CD4-positive, alpha-beta T cell (primary cell): ENCODE measurements around the gene DNAH1. TPM values are rescaled to one million over a fixed set of nuclear protein-coding genes. Genes with fewer than 3 reads are reported as not detected.

Experiments
- ATAC-seq: fragments of 200-7000 bp; cut with Tn5 transposase; one replicate; pipeline ENCODE4 v1.10.0; 2022; ENCODE audit warnings: mild to moderate bottlenecking; ENCODE audit not compliant: poor library complexity
- CTCF ChIA-PET: fragments of 350-600 bp; sonication (Branson Sonifier 250); formaldehyde crosslinking; loops from one replicate; lab custom pipeline; 2021; ENCODE audit warnings: antibody characterized with exemption, inconsistent platforms; lab: Charles Lee
- POLR2A ChIA-PET: fragments of 350-600 bp; sonication (Branson Sonifier 250); formaldehyde crosslinking; loops from one replicate; lab custom pipeline; 2021; ENCODE audit warnings: antibody characterized with exemption, inconsistent platforms; lab: Charles Lee
- DNase-seq, 14 experiments: peaks; one replicate each; pipeline ENCODE4 v3.0.0-alpha.2; 2013 to 2020; ENCODE audit warnings: mixed read lengths in 2 of 14
- H3K27ac ChIP-seq, 2 donors: one replicate each; pipeline versions ENCODE4 v1.5.1 to v1.7.0; 2013; ENCODE audit warnings: low read length in 2 of 2, low read depth in 1 of 2, mild to moderate bottlenecking in 1 of 2
- H3K27me3 ChIP-seq, 2 experiments: 1 replicate in 1 of 2; 2 replicates in 1 of 2; pipeline versions ENCODE4 v1.6.1 to v1.7.0; 2013; ENCODE audit warnings: low read length in 2 of 2, control low read depth in 1 of 2, mild to moderate bottlenecking in 1 of 2, moderate library complexity in 1 of 2; ENCODE audit not compliant: insufficient read depth in 2 of 2, control insufficient read depth in 1 of 2
- H3K36me3 ChIP-seq: one replicate; pipeline ENCODE4 v1.6.1; 2013; ENCODE audit warnings: low read length, control low read depth; ENCODE audit not compliant: insufficient read depth
- H3K4me1 ChIP-seq: one replicate; pipeline ENCODE4 v1.6.1; 2013; ENCODE audit warnings: low read length, control low read depth; ENCODE audit not compliant: insufficient read depth
- H3K4me3 ChIP-seq: one replicate; pipeline ENCODE4 v1.5.1; 2013; ENCODE audit warnings: mild to moderate bottlenecking, low read length, moderate library complexity
- H3K9me3 ChIP-seq, 2 experiments: 1 replicate in 1 of 2; 2 replicates in 1 of 2; pipeline versions ENCODE4 v1.6.1 to v1.7.0; 2013; ENCODE audit warnings: low read length in 2 of 2, mild to moderate bottlenecking in 2 of 2, control low read depth in 1 of 2, moderate library complexity in 1 of 2; ENCODE audit not compliant: control insufficient read depth in 1 of 2, insufficient read depth in 1 of 2
- H3K27ac Mint-ChIP-seq: one replicate; pipeline ENCODE4 v1.8.0; 2020; ENCODE audit warnings: mixed read lengths
- H3K27me3 Mint-ChIP-seq: one replicate; pipeline ENCODE4 v1.8.0; 2021; ENCODE audit warnings: mixed read lengths
- H3K36me3 Mint-ChIP-seq: one replicate; pipeline ENCODE4 v1.8.0; 2021; ENCODE audit warnings: low read depth, mixed read lengths
- H3K4me1 Mint-ChIP-seq: one replicate; pipeline ENCODE4 v1.8.0; 2021; ENCODE audit warnings: low read depth, mixed read lengths
- H3K4me3 Mint-ChIP-seq: one replicate; pipeline ENCODE4 v1.8.0; 2020; ENCODE audit warnings: mild to moderate bottlenecking, mixed read lengths
- H3K9me3 Mint-ChIP-seq: one replicate; pipeline ENCODE4 v1.8.0; 2020; ENCODE audit warnings: mixed read lengths
- CTCF ChIP-seq: fragments of 200-600 bp; IDR thresholded peaks from one replicate; pipeline ENCODE4 v1.8.0; 2022; ENCODE audit warnings: antibody characterized with exemption, mild to moderate bottlenecking
- intact Hi-C, 2 experiments: fragments of 100-400 bp; cut with DNase I in 1 of 2; cut with micrococcal nuclease in 1 of 2; formaldehyde crosslinking; loops; one replicate each; pipeline versions ENCODE4 v1.15.1 to v1.9.0; 2023 to 2025; cut with DNase I, micrococcal nuclease
- total RNA-seq, 174 experiments: library from RNA in 2 of 174; stranded (reverse) in 2 of 174; gene quantifications; one replicate each; pipeline ENCODE4 v1.2.3 and lab custom pipeline; 2021 to 2026

The DNAH1 gene
- total RNA-seq, 2 experiments from 2014 or later: 49.7 to 50.7 TPM

- H3K27me3 ChIP-seq: no peaks in the 10 kb centered on the region
- DNase-seq: no peak
- no peaks in the 10 kb centered on the region for H3K27me3 Mint-ChIP-seq
- ChIA-PET POLR2A (no interaction called here), CTCF (interaction anchor here (1.6 kb wide), 1 partner anchor 142 kb away, joined by 3 read pairs; no protein-coding TSS in a partner anchor)
- no peak overlapping the region for H3K4me3 Mint-ChIP-seq
- H3K4me3 ChIP-seq: no peak overlapping the region
- H3K4me1 ChIP-seq: no peaks in the 10 kb centered on the region
- H3K9me3 Mint-ChIP-seq: no peaks in the 10 kb centered on the region
- no peak overlapping the region for H3K27ac ChIP-seq
- no peak for TF ChIP-seq CTCF
- H3K4me1 Mint-ChIP-seq: no peaks in the 10 kb centered on the region
- H3K27ac Mint-ChIP-seq: no peak overlapping the region
- peaks cover 74% of the 10 kb centered on the region for H3K36me3 ChIP-seq
- intact Hi-C loops: no loop called here
- ATAC-seq: no peak
- H3K36me3 Mint-ChIP-seq: peaks cover 68% of the 10 kb centered on the region
- no peaks in the 10 kb centered on the region for H3K9me3 ChIP-seq
These were observed 45.8 kb downstream of the DNAH1 start for GRCh38 chr3:52361898-52362297.

- Mint-ChIP-seq H3K27me3 (no peaks in the 10 kb centered on the region), H3K36me3 (peaks cover 80% of the 10 kb centered on the region), H3K27ac (no peak overlapping the region), H3K4me1 (no peaks in the 10 kb centered on the region), H3K4me3 (no peak overlapping the region), H3K9me3 (no peaks in the 10 kb centered on the region)
- Histone ChIP-seq H3K4me1 (no peaks in the 10 kb centered on the region), H3K27me3 (no peaks in the 10 kb centered on the region), H3K4me3 (no peak overlapping the region), H3K9me3 (no peaks in the 10 kb centered on the region), H3K27ac (no peak overlapping the region), H3K36me3 (peaks cover 68% of the 10 kb centered on the region)
- no peak for ATAC-seq
- ChIA-PET POLR2A (no interaction called here), CTCF (no interaction called here)
- no peak for DNase-seq
- TF ChIP-seq CTCF: no peak
- intact Hi-C loops: no loop called here
These were observed 48.4 kb downstream of the DNAH1 start for GRCh38 chr3:52364322-52365035.

- POLR2A ChIA-PET: no interaction called here
- intact Hi-C loops: no loop called here
These were observed 50.4 kb downstream of the DNAH1 start for GRCh38 chr3:52366527-52366926.

More at GRCh38 chr3:52366527-52366926, 50.4 kb downstream of the DNAH1 start:
- H3K27me3 Mint-ChIP-seq: no peaks in the 10 kb centered on the region
- H3K4me3 Mint-ChIP-seq: no peak overlapping the region
- DNase-seq (no peak), ATAC-seq (no peak)
- Histone ChIP-seq H3K36me3 (peaks cover 65% of the 10 kb centered on the region), H3K4me3 (no peak overlapping the region), H3K27ac (no peak overlapping the region), H3K27me3 (no peaks in the 10 kb centered on the region), H3K4me1 (no peaks in the 10 kb centered on the region), H3K9me3 (no peaks in the 10 kb centered on the region)
- no peaks in the 10 kb centered on the region for H3K9me3 Mint-ChIP-seq
- no peaks in the 10 kb centered on the region for H3K4me1 Mint-ChIP-seq
- CTCF ChIA-PET: no interaction called here
- H3K36me3 Mint-ChIP-seq: peaks cover 62% of the 10 kb centered on the region
- no peak for TF ChIP-seq CTCF
- no peak overlapping the region for H3K27ac Mint-ChIP-seq
